ENCODE measurements around the gene ATP2A2. TPM values are rescaled to one million over a fixed set of nuclear protein-coding genes. Genes with fewer than 3 reads are reported as not detected.

The ATP2A2 gene
- 100 to 1,000 TPM in 4 of 6 experiments, 10 to 100 TPM in 2; 95.6 to 155 (median 113) TPM for total RNA-seq
- long read RNA-seq, partial matches to known transcripts = 1 of 4 reads
- long read RNA-seq, other reads (novel, unspliced or antisense) = 3 of 4 reads

DNA sequence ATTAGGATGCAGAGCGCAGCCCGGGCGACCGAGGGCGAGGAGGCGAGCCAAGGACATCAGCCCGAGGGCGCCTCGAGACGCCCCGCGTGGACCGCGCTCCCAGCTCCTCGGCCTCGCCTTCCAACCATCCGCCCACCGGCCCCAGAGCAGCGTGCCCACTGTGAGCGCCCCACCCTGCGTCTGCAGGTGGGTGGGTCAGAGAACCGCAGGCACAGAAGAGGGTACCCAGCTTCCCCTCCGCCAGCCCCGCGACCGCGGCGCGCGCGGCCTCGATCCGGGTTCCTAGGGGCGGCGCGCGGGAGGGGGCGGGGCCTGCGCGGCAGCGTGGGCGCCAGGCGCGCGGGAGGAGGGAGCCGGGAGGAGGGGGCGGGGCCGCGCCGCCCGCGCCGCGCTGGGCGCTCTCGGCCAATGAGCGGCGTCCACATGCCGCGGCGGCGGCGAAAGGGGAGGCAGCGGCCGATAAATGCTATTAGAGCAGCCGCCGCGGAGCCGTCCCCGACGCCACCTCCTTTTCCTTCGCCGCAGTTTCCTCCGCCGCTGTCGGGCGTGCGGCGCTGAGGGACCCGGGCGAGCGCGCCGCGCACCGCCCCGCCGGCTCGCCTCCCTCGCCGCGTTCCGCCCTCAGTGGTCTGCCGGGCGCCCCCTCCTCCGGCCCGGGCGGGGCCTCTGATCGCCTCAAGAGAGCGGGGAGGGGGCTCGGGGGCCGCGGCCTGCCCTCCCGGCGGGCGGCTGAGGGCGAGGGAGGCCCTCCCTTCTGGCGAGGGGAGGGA is at the start of gene ATP2A2:
Gene ATP2A2, plus strand, starts transcription at position 469 of the 770 bp plus-strand sequence. CDS start 543 bp downstream, outside the sequence.
- peak; percentile 93 for DNase-seq
- H3K27me3 ChIP-seq = no peaks in the 10 kb centered on the region
- peak; percentile 85 to 96 (median 90) for ATAC-seq
- TF ChIP-seq POLR2A (IDR thresholded peaks at IDR 0.05) (peak; percentile 99), CTCF (IDR thresholded peaks at IDR 0.05) (peak in 1 of 4 donors; percentile 1)
- WGBS (ENCODE audit: insufficient coverage, low coverage, low lambda C conversion rate, missing lambda C conversion rate) = no CpG with 5 or more reads among the region's 108 CpGs
- peak within 1 kb of the TSS; percentile 95 to 97 (median 97) for H3K27ac ChIP-seq
- H3K36me3 ChIP-seq = peaks cover 0 to 10% (median 3%) of the 10 kb centered on the region in 4 donors
- intact Hi-C loops (cut with DNase I) = loop anchor here in 1 of 2 donors (10.0 kb wide), 2 partner anchors 64 to 176 kb away; no protein-coding TSS in a partner anchor
- H3K4me3 ChIP-seq = peak within 1 kb of the TSS; percentile 81 to 89 (median 84)
- peaks cover 0 to 38% (median 15%) of the 10 kb centered on the region in 4 donors for H3K4me1 ChIP-seq
- H3K9me3 ChIP-seq = no peaks in the 10 kb centered on the region

DNA sequence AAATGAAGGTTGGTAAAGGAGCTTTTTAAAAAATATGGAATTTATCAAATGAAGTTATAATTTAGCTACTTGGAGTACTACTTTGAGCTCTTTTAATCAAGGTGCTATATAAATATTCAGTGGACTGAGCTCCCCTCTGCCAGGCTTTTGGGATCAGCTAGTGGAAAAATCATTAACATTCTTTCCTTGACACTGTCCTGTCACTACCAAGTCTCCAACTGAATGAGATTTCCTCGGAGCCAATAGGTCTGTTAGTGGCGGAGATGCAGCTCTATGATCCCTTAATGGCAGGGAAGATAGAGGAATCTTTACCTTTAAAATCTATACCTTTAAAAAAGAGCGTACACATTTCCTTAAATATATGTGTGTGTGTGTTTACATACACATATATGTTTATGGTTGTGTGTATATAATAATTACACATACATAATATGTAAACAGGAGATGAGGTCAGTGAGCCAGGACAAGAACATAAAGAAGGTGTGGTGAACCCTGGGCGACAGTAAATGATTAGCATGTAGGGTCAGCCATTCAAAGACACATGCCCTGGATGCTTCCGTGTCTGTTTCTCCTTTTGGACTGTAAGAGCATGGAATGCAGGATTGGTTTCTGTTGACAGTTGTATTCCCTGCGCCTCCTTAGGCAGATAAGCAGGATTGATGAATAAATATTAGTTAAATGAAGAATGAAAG is 47.7 kb upstream of the ATP2A2 start:
- Histone ChIP-seq H3K36me3 (no peaks in the 10 kb centered on the region), H3K27ac (no peak overlapping the region), H3K4me3 (no peak overlapping the region), H3K27me3 (no peaks in the 10 kb centered on the region), H3K4me1 (peaks cover 0 to 22% (median 4%) of the 10 kb centered on the region in 4 donors), H3K9me3 (no peaks in the 10 kb centered on the region)
- ATAC-seq = no peak
- no peak for DNase-seq
- 72% methylated on average over 6 of the region's 6 CpGs for WGBS (ENCODE audit: insufficient coverage, low coverage, low lambda C conversion rate, missing lambda C conversion rate)
- TF ChIP-seq CTCF (IDR thresholded peaks at IDR 0.05) (no peak), POLR2A (IDR thresholded peaks at IDR 0.05) (no peak)
- intact Hi-C loops (cut with DNase I) = no loop called here

GRCh38 chr12:110234331-110234751 is 46.7 kb upstream of the ATP2A2 start:
- intact Hi-C loops (cut with DNase I) = no loop called here
- Histone ChIP-seq H3K36me3 (no peaks in the 10 kb centered on the region), H3K4me3 (no peak overlapping the region), H3K9me3 (no peaks in the 10 kb centered on the region), H3K27me3 (no peaks in the 10 kb centered on the region), H3K4me1 (peaks cover 0 to 22% (median 4%) of the 10 kb centered on the region in 4 donors), H3K27ac (peak overlapping the region in 2 of 3 donors; percentile 6 to 39)
- DNase-seq = no peak
- ATAC-seq = peak in 1 of 4 donors; percentile 38
- WGBS (ENCODE audit: insufficient coverage, low coverage, low lambda C conversion rate, missing lambda C conversion rate) = 47% methylated on average over 2 of the region's 2 CpGs
- TF ChIP-seq CTCF (IDR thresholded peaks at IDR 0.05) = no peak
- TF ChIP-seq POLR2A (IDR thresholded peaks at IDR 0.05) = no peak

DNA sequence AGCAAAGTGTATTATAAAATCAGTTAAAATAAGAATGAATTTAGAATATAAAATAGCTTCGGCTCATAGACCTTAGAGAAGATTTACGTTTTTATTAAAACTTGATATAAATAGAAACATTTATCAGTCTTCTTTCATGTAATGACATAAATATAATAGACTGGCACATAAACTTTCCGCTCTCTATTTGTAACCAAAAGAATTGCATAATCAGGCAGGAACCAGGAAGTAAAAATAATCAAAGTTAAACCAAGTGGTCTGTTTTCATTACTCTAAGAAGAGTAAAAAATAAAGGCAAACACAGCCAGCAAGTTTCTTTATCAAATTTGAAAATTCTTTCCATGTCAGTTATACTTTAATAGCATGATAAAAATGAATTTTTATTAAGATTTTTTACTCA is 46.3 kb upstream of the ATP2A2 start:
- Histone ChIP-seq H3K9me3 (no peaks in the 10 kb centered on the region), H3K36me3 (no peaks in the 10 kb centered on the region), H3K4me3 (no peak overlapping the region), H3K27me3 (no peaks in the 10 kb centered on the region), H3K27ac (peak overlapping the region in 2 of 3 donors; percentile 6 to 39), H3K4me1 (peaks cover 0 to 22% (median 4%) of the 10 kb centered on the region in 4 donors)
- DNase-seq (no peak), ATAC-seq (peak; percentile 55 to 84 (median 71))
- intact Hi-C loops (cut with DNase I) = no loop called here
- 9% methylated on average over 3 of the region's 3 CpGs for WGBS (ENCODE audit: insufficient coverage, low coverage, low lambda C conversion rate, missing lambda C conversion rate)
- TF ChIP-seq POLR2A (IDR thresholded peaks at IDR 0.05) = no peak
- TF ChIP-seq CTCF (IDR thresholded peaks at IDR 0.05) = no peak

Data from right lobe of liver (tissue), 6 donors.